Activated CD4-positive, alpha-beta T cell treated with anti-CD3 and anti-CD28 coated beads for 48 hours (primary cell): ENCODE data around the gene FOXP1.

Experiments
- DNase-seq: peaks from one replicate; pipeline ENCODE4 v3.0.0-alpha.2; 2020

Gene FOXP1

GRCh38 chr3:71087143-71088018, 496.1 kb downstream of the FOXP1 start:
- peak; percentile 40 for DNase-seq

- DNase-seq: no peak
Measured at GRCh38 chr3:71086777-71087142, 496.8 kb downstream of the FOXP1 start.

- peak; percentile 66 for DNase-seq
Measured at GRCh38 chr3:71083726-71084131, 499.8 kb downstream of the FOXP1 start.

- DNase-seq: no peak
Measured at GRCh38 chr3:71082833-71083232, 500.7 kb downstream of the FOXP1 start.

- no peak for DNase-seq
Measured at GRCh38 chr3:71080517-71081083, 502.9 kb downstream of the FOXP1 start.

GRCh38 chr3:71078723-71079525, 504.6 kb downstream of the FOXP1 start:
- DNase-seq: no peak

GRCh38 chr3:71078199-71078598, 505.3 kb downstream of the FOXP1 start:
- DNase-seq: no peak

- no peak for DNase-seq
Measured at GRCh38 chr3:71077070-71077469, 506.5 kb downstream of the FOXP1 start.

GRCh38 chr3:71076361-71077002, 507.0 kb downstream of the FOXP1 start:
- DNase-seq: no peak

- no peak for DNase-seq
Measured at GRCh38 chr3:71075494-71075893, 508.0 kb downstream of the FOXP1 start.

- DNase-seq: no peak
Measured at GRCh38 chr3:71074423-71074822, 509.1 kb downstream of the FOXP1 start.

- DNase-seq: no peak
Measured at GRCh38 chr3:71072986-71073385, 510.5 kb downstream of the FOXP1 start.

- DNase-seq: no peak
Measured at GRCh38 chr3:71072287-71072686, 511.2 kb downstream of the FOXP1 start.

- DNase-seq: no peak
Measured at GRCh38 chr3:71070497-71071463, 512.7 kb downstream of the FOXP1 start.

GRCh38 chr3:71069797-71070196, 513.7 kb downstream of the FOXP1 start:
- peak; percentile 75 for DNase-seq

GRCh38 chr3:71067977-71068654, 515.4 kb downstream of the FOXP1 start:
- DNase-seq: no peak

GRCh38 chr3:71066849-71067261, 516.7 kb downstream of the FOXP1 start:
- peak; percentile 66 for DNase-seq

- peak; percentile 53 for DNase-seq
Measured at GRCh38 chr3:71066356-71066755, 517.2 kb downstream of the FOXP1 start.

- DNase-seq: no peak
Measured at GRCh38 chr3:71065764-71066013, 517.8 kb downstream of the FOXP1 start.

GRCh38 chr3:71064956-71065763, 518.4 kb downstream of the FOXP1 start:
- DNase-seq: peak; percentile 62
